Panc1 (cell line): ENCODE measurements around the gene GRK7.

Experiments
- POLR2AphosphoS5 ChIP-seq: IDR thresholded peaks from 2 replicates; pipeline ENCODE4 v1.6.1; 2012; ENCODE audit warnings: mild to moderate bottlenecking, low read depth, low read length, moderate library complexity
- SIN3A ChIP-seq: IDR thresholded peaks from 2 replicates; pipeline ENCODE4 v1.6.1; 2012; ENCODE audit warnings: low read depth, mild to moderate bottlenecking, low read length, moderate library complexity, borderline replicate concordance; ENCODE audit not compliant: insufficient read depth
- TCF7L2 ChIP-seq: IDR thresholded peaks from 2 replicates; pipeline ENCODE4 v1.6.1; 2011; ENCODE audit warnings: mild to moderate bottlenecking, low read depth, low read length, inconsistent platforms
- TF ChIP-seq, protein P1 (sequence below): fragments of 450-650 bp; IDR thresholded peaks from 2 replicates; pipeline ENCODE4 v1.5.1; 2017; ENCODE audit warnings: mild to moderate bottlenecking

DNA sequence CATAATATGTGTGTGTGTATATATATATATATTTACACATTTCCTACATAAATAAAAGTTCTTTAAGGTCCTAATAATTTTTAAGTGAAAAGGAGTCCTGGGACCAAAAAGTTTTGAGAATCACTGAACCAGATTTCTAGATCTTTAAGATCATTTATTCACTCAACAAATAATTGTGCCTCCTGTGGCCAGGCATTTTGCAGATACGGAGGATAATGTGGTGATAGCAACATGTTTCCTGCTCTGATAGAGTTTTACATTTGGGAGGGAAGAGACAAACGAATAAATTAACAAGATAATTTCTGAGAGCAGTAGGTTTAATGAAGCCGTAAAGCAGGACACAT, 25.6 kb upstream of the GRK7 start:
- TF ChIP-seq, protein P1, sequence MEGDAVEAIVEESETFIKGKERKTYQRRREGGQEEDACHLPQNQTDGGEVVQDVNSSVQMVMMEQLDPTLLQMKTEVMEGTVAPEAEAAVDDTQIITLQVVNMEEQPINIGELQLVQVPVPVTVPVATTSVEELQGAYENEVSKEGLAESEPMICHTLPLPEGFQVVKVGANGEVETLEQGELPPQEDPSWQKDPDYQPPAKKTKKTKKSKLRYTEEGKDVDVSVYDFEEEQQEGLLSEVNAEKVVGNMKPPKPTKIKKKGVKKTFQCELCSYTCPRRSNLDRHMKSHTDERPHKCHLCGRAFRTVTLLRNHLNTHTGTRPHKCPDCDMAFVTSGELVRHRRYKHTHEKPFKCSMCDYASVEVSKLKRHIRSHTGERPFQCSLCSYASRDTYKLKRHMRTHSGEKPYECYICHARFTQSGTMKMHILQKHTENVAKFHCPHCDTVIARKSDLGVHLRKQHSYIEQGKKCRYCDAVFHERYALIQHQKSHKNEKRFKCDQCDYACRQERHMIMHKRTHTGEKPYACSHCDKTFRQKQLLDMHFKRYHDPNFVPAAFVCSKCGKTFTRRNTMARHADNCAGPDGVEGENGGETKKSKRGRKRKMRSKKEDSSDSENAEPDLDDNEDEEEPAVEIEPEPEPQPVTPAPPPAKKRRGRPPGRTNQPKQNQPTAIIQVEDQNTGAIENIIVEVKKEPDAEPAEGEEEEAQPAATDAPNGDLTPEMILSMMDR, result no peak
- TF ChIP-seq POLR2AphosphoS5 (no peak), SIN3A (no peak), TCF7L2 (no peak)
